ENCODE results near the gene IRX2.

Gene IRX2

GRCh38 chr5:2755681-2756171, 4.2 kb upstream of the IRX2 start:
- ATAC-seq (no peak), DNase-seq (no peak)

GRCh38 chr5:2755076-2755680, 3.7 kb upstream of the IRX2 start:
- ATAC-seq (no peak), DNase-seq (no peak)

- DNase-seq, result no peak
- ATAC-seq, result no peak
Observed at GRCh38 chr5:2754581-2755075, 3.2 kb upstream of the IRX2 start.

- no peak for DNase-seq
- no peak for ATAC-seq
Observed at GRCh38 chr5:2753452-2754420, 2.3 kb upstream of the IRX2 start.

- DNase-seq (no peak), ATAC-seq (no peak)
Observed at GRCh38 chr5:2752821-2753439, 1.5 kb upstream of the IRX2 start.

- ATAC-seq (no peak), DNase-seq (no peak)
Observed at GRCh38 chr5:2752059-2752820, 763 bp upstream of the IRX2 start.

GRCh38 chr5:2750758-2751464, 566 bp downstream of the IRX2 start:
- ATAC-seq (peak; percentile 9), DNase-seq (no peak)

- DNase-seq, result no peak
- no peak for ATAC-seq
Observed at GRCh38 chr5:2750026-2750757, 1.3 kb downstream of the IRX2 start.

GRCh38 chr5:2749514-2750025, 1.9 kb downstream of the IRX2 start:
- ATAC-seq (no peak), DNase-seq (no peak)

- ATAC-seq (no peak), DNase-seq (no peak)
Observed at GRCh38 chr5:2748861-2749513, 2.5 kb downstream of the IRX2 start.

GRCh38 chr5:2748179-2748860, 3.2 kb downstream of the IRX2 start:
- no peak for ATAC-seq
- no peak for DNase-seq

- DNase-seq, result no peak
- ATAC-seq, result no peak
Observed at GRCh38 chr5:2747363-2748162, 3.9 kb downstream of the IRX2 start.

GRCh38 chr5:2746561-2747032, 4.9 kb downstream of the IRX2 start:
- ATAC-seq (no peak), DNase-seq (no peak)

GRCh38 chr5:2744485-2744884, 7.0 kb downstream of the IRX2 start:
- DNase-seq (no peak), ATAC-seq (no peak)

- no peak for ATAC-seq
- no peak for DNase-seq
Observed at GRCh38 chr5:2742921-2743679, 8.4 kb downstream of the IRX2 start.

- DNase-seq (no peak), ATAC-seq (no peak)
Observed at GRCh38 chr5:2741956-2742355, 9.5 kb downstream of the IRX2 start.

- DNase-seq, result no peak
- no peak for ATAC-seq
Observed at GRCh38 chr5:2740876-2741555, 10.5 kb downstream of the IRX2 start.

All from stimulated activated naive CD8-positive, alpha-beta T cell treated with anti-CD3 and anti-CD28 coated beads, Interleukin-15, Interleukin-2, amounts not matched to agents 100 U/mL and 50 U/mL, for 24 hours (primary cell).